ENCODE data around the gene ISG20L2. TPM values are rescaled to one million over a fixed set of nuclear protein-coding genes. Genes with fewer than 3 reads are reported as not detected.

The ISG20L2 gene
- total RNA-seq, 4 donors from 2014 or later, result 3.6 to 24.8 (median 10.2) TPM

DNA sequence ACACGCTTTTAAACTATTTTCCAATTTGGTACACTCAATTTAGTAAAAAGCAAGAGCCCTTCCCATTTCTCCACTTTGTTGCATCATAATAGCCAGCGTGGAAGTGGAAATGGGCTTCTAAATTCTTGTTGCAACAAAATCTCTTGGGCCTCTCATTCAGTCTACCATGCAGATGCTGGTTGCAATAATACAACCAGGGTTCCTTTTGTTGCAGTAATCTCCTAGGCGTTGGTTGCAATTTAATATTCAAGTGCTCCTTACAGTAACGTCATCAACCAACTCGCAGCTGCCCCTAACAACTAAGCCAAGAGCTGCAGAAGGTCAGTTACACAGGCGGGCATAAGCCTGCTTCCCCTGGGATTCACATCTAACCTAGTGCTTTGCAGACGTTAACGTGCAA is 25.7 kb upstream of the ISG20L2 start:
- no peaks in the 10 kb centered on the region for H3K4me1 ChIP-seq
- H3K9me3 ChIP-seq, result no peaks in the 10 kb centered on the region
- no peaks in the 10 kb centered on the region for H3K27me3 ChIP-seq
- H3K4me3 ChIP-seq, result no peak overlapping the region
- DNase-seq, result no peak
- intact Hi-C loops (cut with DNase I; ENCODE audit: low total_unique reads), result no loop called here
- no peak overlapping the region for H3K27ac ChIP-seq
- TF ChIP-seq, protein P1, sequence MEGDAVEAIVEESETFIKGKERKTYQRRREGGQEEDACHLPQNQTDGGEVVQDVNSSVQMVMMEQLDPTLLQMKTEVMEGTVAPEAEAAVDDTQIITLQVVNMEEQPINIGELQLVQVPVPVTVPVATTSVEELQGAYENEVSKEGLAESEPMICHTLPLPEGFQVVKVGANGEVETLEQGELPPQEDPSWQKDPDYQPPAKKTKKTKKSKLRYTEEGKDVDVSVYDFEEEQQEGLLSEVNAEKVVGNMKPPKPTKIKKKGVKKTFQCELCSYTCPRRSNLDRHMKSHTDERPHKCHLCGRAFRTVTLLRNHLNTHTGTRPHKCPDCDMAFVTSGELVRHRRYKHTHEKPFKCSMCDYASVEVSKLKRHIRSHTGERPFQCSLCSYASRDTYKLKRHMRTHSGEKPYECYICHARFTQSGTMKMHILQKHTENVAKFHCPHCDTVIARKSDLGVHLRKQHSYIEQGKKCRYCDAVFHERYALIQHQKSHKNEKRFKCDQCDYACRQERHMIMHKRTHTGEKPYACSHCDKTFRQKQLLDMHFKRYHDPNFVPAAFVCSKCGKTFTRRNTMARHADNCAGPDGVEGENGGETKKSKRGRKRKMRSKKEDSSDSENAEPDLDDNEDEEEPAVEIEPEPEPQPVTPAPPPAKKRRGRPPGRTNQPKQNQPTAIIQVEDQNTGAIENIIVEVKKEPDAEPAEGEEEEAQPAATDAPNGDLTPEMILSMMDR (IDR thresholded peaks at IDR 0.05), result no peak
- no peak for TF ChIP-seq POLR2A (IDR thresholded peaks at IDR 0.05)
- no peaks in the 10 kb centered on the region for H3K36me3 ChIP-seq

DNA sequence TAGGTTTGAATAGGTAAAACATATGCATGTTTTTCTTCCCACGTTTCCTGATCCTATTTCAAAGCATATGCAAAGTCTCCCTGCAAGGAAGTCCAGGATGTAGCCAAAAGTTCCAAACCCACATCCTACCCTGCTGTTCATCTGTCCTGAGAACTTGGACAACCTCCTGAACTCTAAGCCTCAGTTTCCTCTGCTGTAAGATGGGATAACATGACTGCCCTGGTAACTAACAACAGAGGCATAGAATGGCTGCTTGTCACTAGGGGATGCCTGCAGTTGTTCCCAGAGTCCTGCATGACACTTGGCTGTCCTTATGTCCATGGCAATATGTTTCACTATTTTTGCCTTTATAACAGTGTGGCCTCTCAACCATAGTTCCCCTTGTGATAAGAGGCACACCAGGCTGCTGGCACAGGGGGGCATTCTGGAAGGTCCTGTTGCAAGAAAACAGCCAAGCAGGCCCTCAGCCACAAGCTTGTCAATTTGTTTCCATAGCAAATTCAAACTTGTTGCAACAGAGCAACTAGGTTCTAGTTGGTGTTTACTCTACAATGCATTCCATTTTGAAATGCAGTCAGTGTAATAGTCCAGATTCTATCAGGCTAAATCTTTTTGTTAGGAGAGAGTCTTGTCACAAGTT is 24.4 kb upstream of the ISG20L2 start:
- Histone ChIP-seq H3K27ac (no peak overlapping the region), H3K27me3 (no peaks in the 10 kb centered on the region), H3K36me3 (no peaks in the 10 kb centered on the region), H3K9me3 (no peaks in the 10 kb centered on the region), H3K4me1 (no peaks in the 10 kb centered on the region), H3K4me3 (peak overlapping the region; percentile 97 to 98)
- no peak for DNase-seq
- TF ChIP-seq, protein P1 (IDR thresholded peaks at IDR 0.05), result no peak
- TF ChIP-seq POLR2A (IDR thresholded peaks at IDR 0.05), result no peak
- intact Hi-C loops (cut with DNase I; ENCODE audit: low total_unique reads), result no loop called here

DNA sequence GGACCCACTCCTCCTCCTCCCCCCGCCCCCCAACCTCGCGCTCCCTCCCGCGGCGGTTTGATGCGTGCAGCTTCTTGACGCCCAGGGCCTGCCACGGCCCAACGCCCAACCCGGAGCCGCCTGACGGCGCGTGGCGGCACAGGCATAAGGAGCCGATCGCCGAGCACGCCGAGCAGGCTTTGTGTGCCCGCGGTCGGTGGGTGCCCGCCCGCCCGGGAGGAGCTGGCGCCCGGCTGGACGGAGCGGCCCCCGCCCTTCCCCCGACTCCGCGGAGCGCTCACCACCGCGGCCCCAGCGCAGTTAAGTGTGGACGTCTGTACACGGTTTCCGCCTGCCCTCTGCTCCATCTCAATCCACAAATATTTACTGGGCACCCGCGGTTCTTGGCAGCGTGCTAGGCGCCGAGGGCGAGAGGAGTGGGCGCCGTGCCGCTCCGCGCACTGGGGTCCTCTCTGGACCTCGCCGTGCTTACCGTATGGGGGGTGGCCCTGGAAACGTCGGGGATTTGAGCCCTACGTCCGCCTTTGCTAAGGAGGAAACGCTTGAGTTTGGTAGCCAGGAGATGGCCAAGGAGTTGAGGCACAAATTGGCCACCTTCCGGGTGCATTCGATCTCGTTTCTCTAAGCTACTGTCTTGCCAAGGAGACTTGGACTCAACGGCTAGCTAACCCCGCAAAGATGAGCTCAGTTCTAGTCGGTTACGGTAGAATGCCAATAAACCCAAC is 23.4 kb upstream of the ISG20L2 start:
- intact Hi-C loops (cut with DNase I; ENCODE audit: low total_unique reads), result no loop called here
- Histone ChIP-seq H3K4me1 (no peaks in the 10 kb centered on the region), H3K27ac (peak overlapping the region; percentile 99 to 100), H3K9me3 (no peaks in the 10 kb centered on the region), H3K36me3 (no peaks in the 10 kb centered on the region), H3K4me3 (peak overlapping the region; percentile 97 to 98), H3K27me3 (no peaks in the 10 kb centered on the region)
- peak; percentile 97 to 98 for DNase-seq
- TF ChIP-seq, protein P1 (IDR thresholded peaks at IDR 0.05), result peak in 3 of 4 experiments; percentile 17 to 36 (median 26)
- peak in 1 of 2 donors; percentile 72 for TF ChIP-seq POLR2A (IDR thresholded peaks at IDR 0.05)

DNA sequence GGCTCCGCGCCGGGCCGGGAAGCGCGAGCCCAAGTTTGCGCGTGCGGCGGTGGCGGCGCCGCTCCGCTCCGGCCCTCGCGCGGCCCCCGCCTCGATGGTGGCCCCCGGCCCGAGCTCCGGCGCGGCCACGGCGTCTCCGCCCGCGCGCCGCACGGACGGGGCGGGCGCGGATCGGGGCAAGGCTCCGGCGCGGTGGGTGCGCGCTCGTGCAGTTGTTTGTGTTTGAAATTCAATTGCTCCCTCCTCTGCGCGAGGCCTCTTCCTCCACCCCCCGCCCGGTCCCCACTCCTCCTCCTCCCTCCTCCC is 22.8 kb upstream of the ISG20L2 start, which contains the start of gene HDGF:
HDGF (minus strand) TSS at position 225 of the 306 bp plus-strand sequence. CDS start 246 bp downstream, outside the sequence.
- H3K9me3 ChIP-seq, result no peaks in the 10 kb centered on the region
- TF ChIP-seq, protein P1 (IDR thresholded peaks at IDR 0.05), result no peak
- TF ChIP-seq POLR2A (IDR thresholded peaks at IDR 0.05), result no peak
- H3K27ac ChIP-seq, result peak within 1 kb of the TSS; percentile 99 to 100
- H3K4me1 ChIP-seq, result no peaks in the 10 kb centered on the region
- H3K36me3 ChIP-seq, result no peaks in the 10 kb centered on the region
- peak within 1 kb of the TSS; percentile 97 to 98 for H3K4me3 ChIP-seq
- no peaks in the 10 kb centered on the region for H3K27me3 ChIP-seq
- DNase-seq, result no peak
- intact Hi-C loops (cut with DNase I; ENCODE audit: low total_unique reads), result no loop called here
